Tibial artery (tissue), 4 donors: Measurements from ENCODE around the gene PLCD1.
A peak's percentile ranks its signal among the peaks of the same experiment; 100 is the strongest.

Experiments
- DNase-seq, 2 donors: peaks; one replicate each; pipeline ENCODE4 v3.0.0-alpha.2; 2019
- H3K27ac ChIP-seq, 2 donors: fragments of 200-600 bp; sonication (generic) in 1 of 2; 1 replicate in 1 of 2; 2 replicates in 1 of 2; pipeline ENCODE4 v1.5.1; 2018 to 2019; ENCODE audit warnings: mild to moderate bottlenecking in 1 of 2
- H3K27me3 ChIP-seq, 2 donors: fragments of 200-600 bp; sonication (generic) in 1 of 2; one replicate each; pipeline versions ENCODE4 v1.5.1 to v1.6.0; 2016 to 2019
- H3K36me3 ChIP-seq, 3 donors: fragments of 200-600 bp; sonication (generic) in 2 of 3; one replicate each; pipeline ENCODE4 v1.5.1; 2016 to 2019; ENCODE audit warnings: mild to moderate bottlenecking in 2 of 3
- H3K4me1 ChIP-seq, 4 donors: fragments of 200-600 bp; sonication (generic) in 2 of 4; 1 replicate in 3 of 4; 2 replicates in 1 of 4; pipeline ENCODE4 v1.5.1; 2016 to 2019
- H3K4me3 ChIP-seq, 2 donors: fragments of 200-600 bp; sonication (generic) in 1 of 2; 1 replicate in 1 of 2; 2 replicates in 1 of 2; pipeline ENCODE4 v1.5.1; 2018 to 2019; ENCODE audit warnings: mild to moderate bottlenecking in 2 of 2
- H3K9me3 ChIP-seq, 3 donors: fragments of 200-600 bp; sonication (generic) in 1 of 3; one replicate each; pipeline ENCODE4 v1.5.1; 2016 to 2019
- intact Hi-C: fragments of 100-400 bp; cut with DNase I; formaldehyde crosslinking; loops from one replicate; pipeline ENCODE4 v1.15.0; 2023; ENCODE audit warnings: low total_unique reads
- TF ChIP-seq, protein P1 (sequence below), 2 experiments: fragments of 200-600 bp in 1 of 2; fragments of 450-650 bp in 1 of 2; IDR thresholded peaks; one replicate each; pipeline ENCODE4 v1.5.1; 2017 to 2019; ENCODE audit warnings: antibody characterized with exemption in 2 of 2, mild to moderate bottlenecking in 1 of 2, moderate library complexity in 1 of 2

The PLCD1 gene

DNA sequence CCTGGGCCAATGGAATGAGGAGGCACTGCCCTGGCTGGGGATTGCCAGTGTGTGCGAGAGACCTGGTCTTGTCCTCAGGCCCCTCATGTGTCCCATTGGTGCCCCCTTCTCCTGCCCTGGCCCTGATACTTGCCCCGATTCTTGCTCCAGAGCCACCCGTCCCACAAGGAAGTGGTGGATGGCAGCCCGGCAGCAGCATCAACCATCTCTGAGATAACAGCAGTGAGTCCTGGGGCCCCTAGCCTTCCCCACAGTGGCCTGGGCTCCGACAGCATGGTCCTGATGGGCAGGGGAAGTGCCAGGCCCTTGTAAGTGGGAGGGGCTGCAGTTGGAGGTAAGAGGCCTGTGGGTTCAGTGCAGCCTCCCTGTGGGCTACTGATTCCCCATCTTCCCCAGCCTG is 23.4 kb downstream of the PLCD1 start:
- H3K4me3 ChIP-seq: no peak overlapping the region
- H3K27me3 ChIP-seq: no peaks in the 10 kb centered on the region
- H3K4me1 ChIP-seq: peaks cover 0 to 19% (median 0%) of the 10 kb centered on the region in 4 donors
- TF ChIP-seq, protein P1, sequence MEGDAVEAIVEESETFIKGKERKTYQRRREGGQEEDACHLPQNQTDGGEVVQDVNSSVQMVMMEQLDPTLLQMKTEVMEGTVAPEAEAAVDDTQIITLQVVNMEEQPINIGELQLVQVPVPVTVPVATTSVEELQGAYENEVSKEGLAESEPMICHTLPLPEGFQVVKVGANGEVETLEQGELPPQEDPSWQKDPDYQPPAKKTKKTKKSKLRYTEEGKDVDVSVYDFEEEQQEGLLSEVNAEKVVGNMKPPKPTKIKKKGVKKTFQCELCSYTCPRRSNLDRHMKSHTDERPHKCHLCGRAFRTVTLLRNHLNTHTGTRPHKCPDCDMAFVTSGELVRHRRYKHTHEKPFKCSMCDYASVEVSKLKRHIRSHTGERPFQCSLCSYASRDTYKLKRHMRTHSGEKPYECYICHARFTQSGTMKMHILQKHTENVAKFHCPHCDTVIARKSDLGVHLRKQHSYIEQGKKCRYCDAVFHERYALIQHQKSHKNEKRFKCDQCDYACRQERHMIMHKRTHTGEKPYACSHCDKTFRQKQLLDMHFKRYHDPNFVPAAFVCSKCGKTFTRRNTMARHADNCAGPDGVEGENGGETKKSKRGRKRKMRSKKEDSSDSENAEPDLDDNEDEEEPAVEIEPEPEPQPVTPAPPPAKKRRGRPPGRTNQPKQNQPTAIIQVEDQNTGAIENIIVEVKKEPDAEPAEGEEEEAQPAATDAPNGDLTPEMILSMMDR (IDR thresholded peaks at IDR 0.05): no peak
- peaks cover 26 to 69% (median 50%) of the 10 kb centered on the region in 3 donors for H3K36me3 ChIP-seq
- no peak overlapping the region for H3K27ac ChIP-seq
- DNase-seq: no peak
- no peaks in the 10 kb centered on the region for H3K9me3 ChIP-seq
- intact Hi-C loops: loop anchor here (10.0 kb wide), 2 partner anchors 151 to 159 kb away; partner anchors contain the start of gene OXSR1

- peaks cover 19 to 62% (median 43%) of the 10 kb centered on the region in 3 donors for H3K36me3 ChIP-seq
- intact Hi-C loops: loop anchor here (10.0 kb wide), 2 partner anchors 151 to 159 kb away; partner anchors contain the start of gene OXSR1
These were observed 24.1 kb downstream of the PLCD1 start for GRCh38 chr3:38005076-38006020.

DNA sequence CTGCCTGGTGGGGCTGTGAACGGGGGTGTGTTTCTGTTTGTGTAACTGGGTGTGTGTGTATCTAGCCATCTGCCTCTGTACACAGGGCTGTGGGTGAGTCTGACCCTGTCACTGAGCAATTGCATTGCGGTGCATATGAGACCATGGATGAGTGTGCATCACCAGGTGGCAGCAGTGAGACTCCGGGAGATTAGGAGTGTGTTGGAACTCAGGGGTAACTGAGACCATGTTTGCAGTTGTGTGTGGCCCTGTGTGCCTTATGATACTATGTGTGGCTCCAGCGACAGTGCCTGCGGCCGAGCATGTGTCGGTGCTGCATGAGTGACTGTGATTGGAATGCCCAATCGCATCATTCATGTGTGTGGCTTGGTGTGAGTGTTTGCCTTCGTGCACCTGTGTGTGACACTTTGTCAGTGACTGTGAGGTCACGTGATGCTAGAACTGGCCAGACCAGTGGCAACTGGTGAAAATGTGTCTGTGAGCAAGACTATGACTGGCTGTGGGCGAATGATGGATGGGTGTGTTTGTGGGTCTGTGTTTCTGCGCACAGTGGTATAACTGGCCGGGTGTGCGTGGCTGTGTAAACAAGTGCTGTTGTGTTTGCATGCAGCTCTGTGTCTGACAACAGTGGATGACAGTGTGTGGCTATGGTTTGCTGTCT is 24.9 kb downstream of the PLCD1 start:
- Histone ChIP-seq H3K4me3 (no peak overlapping the region), H3K4me1 (peaks cover 0 to 19% (median 0%) of the 10 kb centered on the region in 4 donors), H3K27me3 (no peaks in the 10 kb centered on the region), H3K27ac (no peak overlapping the region), H3K9me3 (no peaks in the 10 kb centered on the region), H3K36me3 (peaks cover 11 to 54% (median 36%) of the 10 kb centered on the region in 3 donors)
- intact Hi-C loops: loop anchor here (5.0 to 10.0 kb wide), 3 partner anchors 33 to 160 kb away; partner anchors contain the start of genes DLEC1 and OXSR1
- TF ChIP-seq, protein P1 (IDR thresholded peaks at IDR 0.05): peak; percentile 55 to 60
- DNase-seq: peak; percentile 78 to 83

More at GRCh38 chr3:38005076-38006020, 24.1 kb downstream of the PLCD1 start:
- Histone ChIP-seq H3K4me1 (peaks cover 0 to 19% (median 0%) of the 10 kb centered on the region in 4 donors), H3K9me3 (no peaks in the 10 kb centered on the region), H3K27me3 (no peaks in the 10 kb centered on the region), H3K27ac (no peak overlapping the region), H3K4me3 (no peak overlapping the region)
- TF ChIP-seq, protein P1 (IDR thresholded peaks at IDR 0.05): no peak
- DNase-seq: no peak

- no peak overlapping the region for H3K27ac ChIP-seq
- peaks cover 11 to 48% (median 30%) of the 10 kb centered on the region in 3 donors for H3K36me3 ChIP-seq
- DNase-seq: no peak
- TF ChIP-seq, protein P1 (IDR thresholded peaks at IDR 0.05): no peak
- intact Hi-C loops: loop anchor here (5.0 to 10.0 kb wide), 3 partner anchors 33 to 161 kb away; partner anchors contain the start of genes DLEC1 and OXSR1
- no peaks in the 10 kb centered on the region for H3K9me3 ChIP-seq
- no peaks in the 10 kb centered on the region for H3K27me3 ChIP-seq
- H3K4me1 ChIP-seq: peaks cover 0 to 24% (median 0%) of the 10 kb centered on the region in 4 donors
- H3K4me3 ChIP-seq: no peak overlapping the region
These were observed 25.5 kb downstream of the PLCD1 start for GRCh38 chr3:38003817-38004414.

DNA sequence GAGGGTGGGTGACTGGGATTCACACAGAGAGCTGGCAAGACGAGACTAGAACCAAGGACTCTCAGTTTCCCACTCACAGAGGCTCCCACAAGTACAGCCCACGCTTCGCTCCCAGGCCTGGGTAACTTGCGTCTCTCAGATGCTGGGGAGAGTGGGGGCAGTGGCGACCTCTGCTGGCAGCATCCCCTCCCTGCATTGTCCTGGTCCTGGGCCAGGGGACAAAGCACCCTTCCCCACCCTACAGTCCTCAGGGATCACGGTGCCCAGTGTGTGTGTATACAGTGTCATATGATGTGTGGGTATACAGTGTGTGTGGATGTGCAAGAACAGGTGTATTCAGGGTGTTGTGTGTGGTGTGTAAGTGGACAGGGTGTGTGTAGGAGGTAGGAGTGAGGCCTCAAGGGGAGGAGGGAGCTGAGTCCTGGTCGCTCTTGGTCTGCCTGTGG is 26.0 kb downstream of the PLCD1 start:
- Histone ChIP-seq H3K27me3 (no peaks in the 10 kb centered on the region), H3K36me3 (peaks cover 7 to 43% (median 24%) of the 10 kb centered on the region in 3 donors), H3K27ac (no peak overlapping the region), H3K9me3 (no peaks in the 10 kb centered on the region), H3K4me1 (peaks cover 0 to 27% (median 3%) of the 10 kb centered on the region in 4 donors), H3K4me3 (no peak overlapping the region)
- intact Hi-C loops: loop anchor here (5.0 to 10.0 kb wide), 3 partner anchors 34 to 161 kb away; partner anchors contain the start of genes DLEC1 and OXSR1
- TF ChIP-seq, protein P1 (IDR thresholded peaks at IDR 0.05): peak; percentile 78 to 81
- DNase-seq: peak in 1 of 2 donors; percentile 57
